Measurements from ENCODE around the gene DOCK1. TPM values are rescaled to one million over a fixed set of nuclear protein-coding genes. Genes with fewer than 3 reads are reported as not detected.

DOCK1 gene
- polyA plus RNA-seq, 1 donor = 29.5 TPM

GRCh38 chr10:127368929-127369328 is 463.7 kb downstream of the DOCK1 start:
- no peak for DNase-seq
- no peaks in the 10 kb centered on the region for H3K9me3 ChIP-seq (ENCODE audit: control insufficient read depth, low read depth, low read length)
- no peaks in the 10 kb centered on the region for H3K27me3 ChIP-seq (ENCODE audit: control insufficient read depth, insufficient read depth, low read length)
- H3K27ac ChIP-seq (ENCODE audit: low read length) = no peak overlapping the region
- H3K4me3 ChIP-seq (ENCODE audit: low read length) = no peak overlapping the region
- H3K36me3 ChIP-seq (ENCODE audit: control insufficient read depth, insufficient read depth, low read length) = peaks cover 20% of the 10 kb centered on the region
- H3K4me1 ChIP-seq (ENCODE audit: control insufficient read depth, insufficient read depth, low read length) = no peaks in the 10 kb centered on the region
- no CpG with 5 or more reads among the region's 4 CpGs for WGBS (ENCODE audit: insufficient coverage, low lambda C conversion rate)

GRCh38 chr10:127370601-127371000 is 465.4 kb downstream of the DOCK1 start:
- Histone ChIP-seq H3K27me3 (ENCODE audit: control insufficient read depth, insufficient read depth, low read length) (no peaks in the 10 kb centered on the region), H3K27ac (ENCODE audit: low read length) (no peak overlapping the region)
- 90% methylated on average over 2 of the region's 7 CpGs for WGBS (ENCODE audit: insufficient coverage, low lambda C conversion rate)

GRCh38 chr10:127372361-127372760 is 467.1 kb downstream of the DOCK1 start:
- DNase-seq = no peak
- no CpG with 5 or more reads among the region's 3 CpGs for WGBS (ENCODE audit: insufficient coverage, low lambda C conversion rate)
- H3K36me3 ChIP-seq (ENCODE audit: control insufficient read depth, insufficient read depth, low read length) = peaks cover 25% of the 10 kb centered on the region

More at GRCh38 chr10:127370601-127371000, 465.4 kb downstream of the DOCK1 start:
- Histone ChIP-seq H3K36me3 (ENCODE audit: control insufficient read depth, insufficient read depth, low read length) (peaks cover 33% of the 10 kb centered on the region), H3K4me1 (ENCODE audit: control insufficient read depth, insufficient read depth, low read length) (no peaks in the 10 kb centered on the region), H3K9me3 (ENCODE audit: control insufficient read depth, low read depth, low read length) (no peaks in the 10 kb centered on the region), H3K4me3 (ENCODE audit: low read length) (no peak overlapping the region)
- DNase-seq = no peak

GRCh38 chr10:127374074-127374680 is 468.9 kb downstream of the DOCK1 start:
- 97% methylated on average over 4 of the region's 20 CpGs for WGBS (ENCODE audit: insufficient coverage, low lambda C conversion rate)
- Histone ChIP-seq H3K27ac (ENCODE audit: low read length) (no peak overlapping the region), H3K9me3 (ENCODE audit: control insufficient read depth, low read depth, low read length) (no peaks in the 10 kb centered on the region), H3K36me3 (ENCODE audit: control insufficient read depth, insufficient read depth, low read length) (peaks cover 24% of the 10 kb centered on the region), H3K4me3 (ENCODE audit: low read length) (no peak overlapping the region), H3K27me3 (ENCODE audit: control insufficient read depth, insufficient read depth, low read length) (no peaks in the 10 kb centered on the region), H3K4me1 (ENCODE audit: control insufficient read depth, insufficient read depth, low read length) (no peaks in the 10 kb centered on the region)
- no peak for DNase-seq

More at GRCh38 chr10:127372361-127372760, 467.1 kb downstream of the DOCK1 start:
- Histone ChIP-seq H3K27ac (ENCODE audit: low read length) (no peak overlapping the region), H3K27me3 (ENCODE audit: control insufficient read depth, insufficient read depth, low read length) (no peaks in the 10 kb centered on the region), H3K9me3 (ENCODE audit: control insufficient read depth, low read depth, low read length) (no peaks in the 10 kb centered on the region), H3K4me3 (ENCODE audit: low read length) (no peak overlapping the region), H3K4me1 (ENCODE audit: control insufficient read depth, insufficient read depth, low read length) (no peaks in the 10 kb centered on the region)

- H3K4me1 ChIP-seq (ENCODE audit: control insufficient read depth, insufficient read depth, low read length) = no peaks in the 10 kb centered on the region
- DNase-seq = no peak
- WGBS (ENCODE audit: insufficient coverage, low lambda C conversion rate) = no CpG with 5 or more reads among the region's 5 CpGs
- H3K4me3 ChIP-seq (ENCODE audit: low read length) = no peak overlapping the region
- peaks cover 20% of the 10 kb centered on the region for H3K36me3 ChIP-seq (ENCODE audit: control insufficient read depth, insufficient read depth, low read length)
- H3K9me3 ChIP-seq (ENCODE audit: control insufficient read depth, low read depth, low read length) = no peaks in the 10 kb centered on the region
- H3K27me3 ChIP-seq (ENCODE audit: control insufficient read depth, insufficient read depth, low read length) = no peaks in the 10 kb centered on the region
- no peak overlapping the region for H3K27ac ChIP-seq (ENCODE audit: low read length)
Measured at GRCh38 chr10:127374901-127375300, 469.7 kb downstream of the DOCK1 start.

- H3K4me1 ChIP-seq (ENCODE audit: control insufficient read depth, insufficient read depth, low read length) = no peaks in the 10 kb centered on the region
- H3K27me3 ChIP-seq (ENCODE audit: control insufficient read depth, insufficient read depth, low read length) = no peaks in the 10 kb centered on the region
- no peak overlapping the region for H3K27ac ChIP-seq (ENCODE audit: low read length)
- no CpG with 5 or more reads among the region's 3 CpGs for WGBS (ENCODE audit: insufficient coverage, low lambda C conversion rate)
- no peak for DNase-seq
- H3K4me3 ChIP-seq (ENCODE audit: low read length) = no peak overlapping the region
- H3K9me3 ChIP-seq (ENCODE audit: control insufficient read depth, low read depth, low read length) = no peaks in the 10 kb centered on the region
- peaks cover 20% of the 10 kb centered on the region for H3K36me3 ChIP-seq (ENCODE audit: control insufficient read depth, insufficient read depth, low read length)
Measured at GRCh38 chr10:127375461-127375860, 470.2 kb downstream of the DOCK1 start.

GRCh38 chr10:127376071-127376470 is 470.8 kb downstream of the DOCK1 start:
- Histone ChIP-seq H3K27ac (ENCODE audit: low read length) (no peak overlapping the region), H3K36me3 (ENCODE audit: control insufficient read depth, insufficient read depth, low read length) (peaks cover 20% of the 10 kb centered on the region), H3K4me1 (ENCODE audit: control insufficient read depth, insufficient read depth, low read length) (no peaks in the 10 kb centered on the region), H3K4me3 (ENCODE audit: low read length) (no peak overlapping the region), H3K9me3 (ENCODE audit: control insufficient read depth, low read depth, low read length) (no peaks in the 10 kb centered on the region), H3K27me3 (ENCODE audit: control insufficient read depth, insufficient read depth, low read length) (no peaks in the 10 kb centered on the region)
- WGBS (ENCODE audit: insufficient coverage, low lambda C conversion rate) = 95% methylated on average over 2 of the region's 2 CpGs
- DNase-seq = no peak

- H3K27me3 ChIP-seq (ENCODE audit: control insufficient read depth, insufficient read depth, low read length) = no peaks in the 10 kb centered on the region
- H3K36me3 ChIP-seq (ENCODE audit: control insufficient read depth, insufficient read depth, low read length) = peaks cover 26% of the 10 kb centered on the region
- DNase-seq = no peak
- no peak overlapping the region for H3K27ac ChIP-seq (ENCODE audit: low read length)
- no peak overlapping the region for H3K4me3 ChIP-seq (ENCODE audit: low read length)
- no CpG with 5 or more reads among the region's 5 CpGs for WGBS (ENCODE audit: insufficient coverage, low lambda C conversion rate)
- no peaks in the 10 kb centered on the region for H3K4me1 ChIP-seq (ENCODE audit: control insufficient read depth, insufficient read depth, low read length)
- no peaks in the 10 kb centered on the region for H3K9me3 ChIP-seq (ENCODE audit: control insufficient read depth, low read depth, low read length)
Measured at GRCh38 chr10:127378628-127379027, 473.4 kb downstream of the DOCK1 start.

- no peak overlapping the region for H3K4me3 ChIP-seq (ENCODE audit: low read length)
- no peaks in the 10 kb centered on the region for H3K4me1 ChIP-seq (ENCODE audit: control insufficient read depth, insufficient read depth, low read length)
- DNase-seq = no peak
- H3K27ac ChIP-seq (ENCODE audit: low read length) = no peak overlapping the region
- peaks cover 20% of the 10 kb centered on the region for H3K36me3 ChIP-seq (ENCODE audit: control insufficient read depth, insufficient read depth, low read length)
- H3K27me3 ChIP-seq (ENCODE audit: control insufficient read depth, insufficient read depth, low read length) = no peaks in the 10 kb centered on the region
- WGBS (ENCODE audit: insufficient coverage, low lambda C conversion rate) = no CpG with 5 or more reads among the region's 18 CpGs
- H3K9me3 ChIP-seq (ENCODE audit: control insufficient read depth, low read depth, low read length) = no peaks in the 10 kb centered on the region
Measured at GRCh38 chr10:127384532-127384931, 479.3 kb downstream of the DOCK1 start.

- no peak for DNase-seq
- Histone ChIP-seq H3K36me3 (ENCODE audit: control insufficient read depth, insufficient read depth, low read length) (peaks cover 20% of the 10 kb centered on the region), H3K4me3 (ENCODE audit: low read length) (no peak overlapping the region), H3K27me3 (ENCODE audit: control insufficient read depth, insufficient read depth, low read length) (no peaks in the 10 kb centered on the region), H3K27ac (ENCODE audit: low read length) (no peak overlapping the region), H3K4me1 (ENCODE audit: control insufficient read depth, insufficient read depth, low read length) (no peaks in the 10 kb centered on the region), H3K9me3 (ENCODE audit: control insufficient read depth, low read depth, low read length) (no peaks in the 10 kb centered on the region)
- no CpG with 5 or more reads among the region's 3 CpGs for WGBS (ENCODE audit: insufficient coverage, low lambda C conversion rate)
Measured at GRCh38 chr10:127385066-127385465, 479.8 kb downstream of the DOCK1 start.
